ENCODE data around the gene METRN.

The METRN gene

GRCh38 chr16:695355-696089 lies 19.4 kb upstream of the METRN start (continued):
- no peak for TF ChIP-seq ZNF214 (tag by site-specific recombination; IDR thresholded peaks at IDR 0.05; ENCODE audit: borderline replicate concordance)
- TF ChIP-seq ZNF132 (tag by site-specific recombination; IDR thresholded peaks at IDR 0.05; ENCODE audit: borderline replicate concordance), result no peak
- peak; percentile 77; the same call in 1 of the 2 replicates for TF ChIP-seq YY2 (tag by site-specific recombination; IDR thresholded peaks at IDR 0.05)
- no peak for TF ChIP-seq ZNF174 (tag by site-specific recombination; IDR thresholded peaks at IDR 0.05)
- 0 out of 2 replicates have a peak, but pooled peaks have one; percentile 17 for TF ChIP-seq KLF16 (tag by site-specific recombination; IDR thresholded peaks at IDR 0.05)
- no peak for TF ChIP-seq ZNF48 (tag by site-specific recombination; IDR thresholded peaks at IDR 0.05)
- TF ChIP-seq ZNF266 (tag by site-specific recombination; IDR thresholded peaks at IDR 0.05; ENCODE audit: low read depth), result no peak
- TF ChIP-seq ZNF18 (tag by site-specific recombination; IDR thresholded peaks at IDR 0.05), result no peak
- TF ChIP-seq BCL11A (tag by site-specific recombination; IDR thresholded peaks at IDR 0.05; ENCODE audit: low read depth), result no peak
- TF ChIP-seq ZBTB44 (tag by site-specific recombination; IDR thresholded peaks at IDR 0.05), result peak; percentile 95
- no peak for TF ChIP-seq ZNF501 (tag by site-specific recombination; IDR thresholded peaks at IDR 0.05)
- no peak; the same call in 1 of the 2 replicates for TF ChIP-seq KLF7 (tag by site-specific recombination; IDR thresholded peaks at IDR 0.05; ENCODE audit: borderline replicate concordance)
- TF ChIP-seq OVOL3 (tag by site-specific recombination; IDR thresholded peaks at IDR 0.05), result no peak
- peak; percentile 71; the same call in 1 of the 2 replicates for TF ChIP-seq YY1 (tag by site-specific recombination; IDR thresholded peaks at IDR 0.05)
- TF ChIP-seq SCRT1 (tag by site-specific recombination; IDR thresholded peaks at IDR 0.05; ENCODE audit: borderline replicate concordance), result no peak
- no peak for TF ChIP-seq ZNF311 (tag by site-specific recombination; IDR thresholded peaks at IDR 0.05; ENCODE audit: borderline replicate concordance)
- no peak for TF ChIP-seq ZNF202 (tag by site-specific recombination; IDR thresholded peaks at IDR 0.05; ENCODE audit: borderline replicate concordance)
- TF ChIP-seq ZNF624 (tag by site-specific recombination; IDR thresholded peaks at IDR 0.05), result no peak
- no peak for TF ChIP-seq ZNF837 (tag by site-specific recombination; IDR thresholded peaks at IDR 0.05)
- no peak for TF ChIP-seq ZNF530 (tag by site-specific recombination; IDR thresholded peaks at IDR 0.05; ENCODE audit: low read depth)
- TF ChIP-seq ZNF146 (tag by site-specific recombination; IDR thresholded peaks at IDR 0.05), result no peak
- no peak for TF ChIP-seq ZNF280D (tag by site-specific recombination; IDR thresholded peaks at IDR 0.05)
- TF ChIP-seq FEZF1 (tag by site-specific recombination; IDR thresholded peaks at IDR 0.05), result no peak
- TF ChIP-seq OSR2 (tag by site-specific recombination; IDR thresholded peaks at IDR 0.05), result no peak
- no peak for TF ChIP-seq ZNF211 (tag by site-specific recombination; IDR thresholded peaks at IDR 0.05; ENCODE audit: low read depth)
- TF ChIP-seq ZNF555 (tag by site-specific recombination; conservative IDR thresholded peaks at IDR 0.05), result no peak
- TF ChIP-seq ZNF114 (tag by site-specific recombination; IDR thresholded peaks at IDR 0.05), result no peak
- no peak for TF ChIP-seq ZFP37 (tag by site-specific recombination; IDR thresholded peaks at IDR 0.05)
- no peak for TF ChIP-seq PRDM10 (tag by site-specific recombination; IDR thresholded peaks at IDR 0.05)
- no peak for TF ChIP-seq ZNF670 (tag by site-specific recombination; IDR thresholded peaks at IDR 0.05; ENCODE audit: low read depth)
- TF ChIP-seq ZNF664 (tag by site-specific recombination; IDR thresholded peaks at IDR 0.05), result no peak
- TF ChIP-seq GFI1B (tag by site-specific recombination; IDR thresholded peaks at IDR 0.05), result no peak

Measured in HEK293 (cell line).